Measurements from ENCODE around the gene RETN. TPM values are rescaled to one million over a fixed set of nuclear protein-coding genes. Genes with fewer than 3 reads are reported as not detected.

RETN gene
- total RNA-seq, 1 donor from 2014 or later, result not detected

- TF ChIP-seq POLR2A (IDR thresholded peaks at IDR 0.05), result no peak
- TF ChIP-seq CTCF (IDR thresholded peaks at IDR 0.05), result no peak
- TF ChIP-seq POLR2AphosphoS5 (IDR thresholded peaks at IDR 0.05; ENCODE audit: insufficient read depth in 1 of 2, low read depth in 1 of 2), result no peak
- intact Hi-C loops (cut with DNase I), result no loop called here
- DNase-seq (ENCODE audit: extremely low spot score in 2 of 2), result no peak
Measured at GRCh38 chr19:7628589-7629311, 40.1 kb upstream of the RETN start.

DNA sequence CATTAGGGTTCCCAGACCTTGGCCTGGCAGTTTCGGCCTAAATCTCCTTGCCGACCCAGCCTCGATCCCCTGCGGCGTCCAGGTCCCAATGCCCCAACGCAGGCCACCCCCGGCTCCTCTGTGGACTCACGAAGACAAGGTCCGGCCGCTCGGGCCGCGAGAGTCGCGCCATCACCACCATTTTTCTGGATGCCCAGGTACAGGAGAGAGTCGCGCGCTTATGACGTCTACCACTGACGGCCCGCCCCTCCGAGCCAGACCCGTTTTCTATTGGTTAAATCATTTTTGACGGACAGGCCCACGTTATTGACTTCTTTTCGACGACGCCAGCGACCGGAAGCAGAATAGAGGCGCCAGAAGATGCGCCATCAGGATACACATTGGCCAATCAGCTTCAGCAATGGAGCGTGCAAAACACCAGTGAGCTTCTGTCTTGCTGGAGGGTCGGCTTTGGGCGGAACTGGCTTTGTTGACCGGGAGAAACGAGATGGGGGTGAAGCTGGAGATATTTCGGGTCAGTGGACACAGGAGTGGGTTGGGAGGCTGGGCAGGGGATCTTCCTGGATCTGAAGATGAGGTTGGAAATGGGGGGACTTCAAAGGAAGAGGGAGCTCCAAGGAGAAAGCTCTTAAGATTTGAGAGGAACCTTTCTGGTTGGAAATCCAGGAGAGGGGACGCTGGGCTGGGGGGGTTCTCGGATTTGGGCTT is 39.3 kb upstream of the RETN start, which contains the start of the genes PET100 and XAB2:
TSS of gene PET100 (plus strand) at position 447 of the 708 bp plus-strand sequence. CDS start at position 488, 41 bp downstream.
TSS of gene XAB2 (minus strand) at position 199 of the 708 bp plus-strand sequence. CDS start at position 181, 18 bp downstream.
- peak in 1 of 2 donors; percentile 16 for TF ChIP-seq POLR2A (IDR thresholded peaks at IDR 0.05)
- no peak for TF ChIP-seq CTCF (IDR thresholded peaks at IDR 0.05)
- peak; percentile 91 to 100 for TF ChIP-seq POLR2AphosphoS5 (IDR thresholded peaks at IDR 0.05; ENCODE audit: insufficient read depth in 1 of 2, low read depth in 1 of 2)
- H3K27me3 ChIP-seq, result no peaks in the 10 kb centered on the region
- peaks cover 0 to 27% of the 10 kb centered on the region in 2 donors for H3K36me3 ChIP-seq
- DNase-seq (ENCODE audit: extremely low spot score in 2 of 2), result peak; percentile 99
- H3K27ac ChIP-seq, result peak within 1 kb of the TSS; percentile 80
- peaks cover 40% of the 10 kb centered on the region for H3K4me1 ChIP-seq
- H3K9me3 ChIP-seq, result no peaks in the 10 kb centered on the region
- intact Hi-C loops (cut with DNase I), result no loop called here
- H3K4me3 ChIP-seq, result peak within 1 kb of the TSS; percentile 78 to 90

More at GRCh38 chr19:7628589-7629311, 40.1 kb upstream of the RETN start:
- no peaks in the 10 kb centered on the region for H3K27me3 ChIP-seq
- peak overlapping the region; percentile 78 to 90 for H3K4me3 ChIP-seq
- H3K9me3 ChIP-seq, result no peaks in the 10 kb centered on the region
- peak overlapping the region; percentile 80 for H3K27ac ChIP-seq
- H3K36me3 ChIP-seq, result peaks cover 0 to 34% of the 10 kb centered on the region in 2 donors
- H3K4me1 ChIP-seq, result peaks cover 40% of the 10 kb centered on the region

DNA sequence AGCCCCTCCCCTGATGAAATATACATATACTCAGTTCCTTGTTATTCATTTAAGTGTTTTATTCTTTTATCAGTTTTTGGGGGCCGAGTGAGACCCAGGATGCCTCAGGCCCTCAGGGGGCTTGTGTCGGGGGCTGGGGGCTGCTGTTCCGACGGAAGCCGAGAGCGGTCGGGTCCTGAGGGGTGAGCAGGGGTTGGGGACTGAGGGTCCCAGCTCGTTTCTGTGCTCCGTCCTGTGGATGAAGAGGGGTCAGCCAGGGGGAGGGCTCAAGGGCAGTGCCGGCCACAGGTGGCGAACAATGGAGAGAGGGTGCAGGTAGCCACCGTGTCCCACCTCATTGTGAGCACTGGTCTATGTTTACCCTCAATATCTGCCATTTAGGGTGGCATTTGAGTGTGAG is 37.3 kb upstream of the RETN start:
- Histone ChIP-seq H3K4me1 (peaks cover 40% of the 10 kb centered on the region), H3K27me3 (no peaks in the 10 kb centered on the region), H3K4me3 (no peak overlapping the region), H3K9me3 (no peaks in the 10 kb centered on the region), H3K27ac (no peak overlapping the region), H3K36me3 (peaks cover 0 to 7% of the 10 kb centered on the region in 2 donors)
- no peak for TF ChIP-seq POLR2AphosphoS5 (IDR thresholded peaks at IDR 0.05; ENCODE audit: insufficient read depth in 1 of 2, low read depth in 1 of 2)
- TF ChIP-seq POLR2A (IDR thresholded peaks at IDR 0.05), result no peak
- TF ChIP-seq CTCF (IDR thresholded peaks at IDR 0.05), result no peak
- DNase-seq (ENCODE audit: extremely low spot score in 2 of 2), result no peak
- intact Hi-C loops (cut with DNase I), result no loop called here

DNA sequence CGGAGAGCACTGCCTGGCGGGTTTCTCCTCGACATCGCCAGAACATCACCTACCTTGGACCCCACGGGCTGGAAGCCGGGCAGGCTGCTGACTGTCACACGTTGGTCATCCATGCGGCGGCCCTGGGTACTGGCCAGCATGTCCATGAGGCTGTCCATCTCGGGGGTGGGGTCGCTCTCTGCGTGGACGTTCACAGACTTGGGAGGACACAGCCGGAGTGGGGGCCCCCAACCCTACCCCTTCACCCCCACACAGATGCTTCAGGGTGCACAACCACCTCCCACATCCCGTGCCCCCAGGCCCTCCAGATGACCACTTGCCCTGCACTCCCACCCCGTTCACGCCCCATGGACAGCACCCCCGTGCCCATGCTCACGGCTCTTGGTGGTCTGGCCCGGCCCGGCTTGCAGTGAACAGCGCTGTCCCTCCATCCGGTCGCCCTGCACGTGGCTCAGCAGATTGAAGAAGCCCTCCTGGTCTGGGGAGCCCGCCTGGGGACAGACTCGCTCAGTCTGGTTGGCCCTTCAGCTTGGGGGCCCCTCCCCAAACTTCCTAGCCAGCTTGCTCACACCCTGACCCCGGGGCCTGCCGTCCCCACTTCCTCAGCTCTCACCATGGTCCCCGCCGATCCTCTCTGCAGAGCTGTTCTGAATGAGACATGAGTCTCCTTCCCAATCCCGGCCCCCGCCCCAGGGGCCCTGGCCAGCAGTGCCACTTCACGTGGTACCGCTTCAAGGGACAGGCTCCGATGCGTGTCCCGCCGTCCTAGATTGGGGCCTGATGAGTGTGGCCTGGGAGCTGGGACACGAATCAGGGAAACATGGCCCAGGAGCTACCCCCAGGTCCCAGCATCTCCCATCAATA is 36.3 kb upstream of the RETN start:
- Histone ChIP-seq H3K27me3 (peaks cover 3% of the 10 kb centered on the region), H3K36me3 (no peaks in the 10 kb centered on the region), H3K27ac (no peak overlapping the region), H3K4me1 (peaks cover 35% of the 10 kb centered on the region), H3K9me3 (no peaks in the 10 kb centered on the region), H3K4me3 (no peak overlapping the region)
- intact Hi-C loops (cut with DNase I), result no loop called here
- no peak for TF ChIP-seq CTCF (IDR thresholded peaks at IDR 0.05)
- TF ChIP-seq POLR2A (IDR thresholded peaks at IDR 0.05), result no peak
- no peak for TF ChIP-seq POLR2AphosphoS5 (IDR thresholded peaks at IDR 0.05; ENCODE audit: insufficient read depth in 1 of 2, low read depth in 1 of 2)
- no peak for DNase-seq (ENCODE audit: extremely low spot score in 2 of 2)
